Measurements from ENCODE around the gene ZBED6.

The ZBED6 gene

GRCh38 chr1:203795441-203796235 lies at the start of gene ZBED6, which contains the start of gene ZC3H11A:
ZBED6 (plus strand) TSS chr1:203795623; CDS start chr1:203797523, 1,900 bp downstream.
ZC3H11A (plus strand) TSS chr1:203795623; CDS start chr1:203817071, 21,448 bp downstream.
- ATAC-seq = peak; percentile 98
- no peak for TF ChIP-seq TOX (CRISPR knock-in tag; IDR thresholded peaks at IDR 0.05; ENCODE audit: borderline replicate concordance)
- TF ChIP-seq TSHZ2 (CRISPR knock-in tag; IDR thresholded peaks at IDR 0.05) = no peak
- TF ChIP-seq, protein P1, sequence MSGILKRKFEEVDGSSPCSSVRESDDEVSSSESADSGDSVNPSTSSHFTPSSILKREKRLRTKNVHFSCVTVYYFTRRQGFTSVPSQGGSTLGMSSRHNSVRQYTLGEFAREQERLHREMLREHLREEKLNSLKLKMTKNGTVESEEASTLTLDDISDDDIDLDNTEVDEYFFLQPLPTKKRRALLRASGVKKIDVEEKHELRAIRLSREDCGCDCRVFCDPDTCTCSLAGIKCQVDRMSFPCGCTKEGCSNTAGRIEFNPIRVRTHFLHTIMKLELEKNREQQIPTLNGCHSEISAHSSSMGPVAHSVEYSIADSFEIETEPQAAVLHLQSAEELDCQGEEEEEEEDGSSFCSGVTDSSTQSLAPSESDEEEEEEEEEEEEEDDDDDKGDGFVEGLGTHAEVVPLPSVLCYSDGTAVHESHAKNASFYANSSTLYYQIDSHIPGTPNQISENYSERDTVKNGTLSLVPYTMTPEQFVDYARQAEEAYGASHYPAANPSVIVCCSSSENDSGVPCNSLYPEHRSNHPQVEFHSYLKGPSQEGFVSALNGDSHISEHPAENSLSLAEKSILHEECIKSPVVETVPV (CRISPR knock-in tag; IDR thresholded peaks at IDR 0.05) = no peak
- TF ChIP-seq GLIS3 (CRISPR knock-in tag; IDR thresholded peaks at IDR 0.05) = no peak
- TF ChIP-seq BACH2 (CRISPR knock-in tag; IDR thresholded peaks at IDR 0.05; ENCODE audit: borderline replicate concordance) = no peak
- TF ChIP-seq ZFP30 (CRISPR knock-in tag; IDR thresholded peaks at IDR 0.05) = no peak
- TF ChIP-seq, protein P2, sequence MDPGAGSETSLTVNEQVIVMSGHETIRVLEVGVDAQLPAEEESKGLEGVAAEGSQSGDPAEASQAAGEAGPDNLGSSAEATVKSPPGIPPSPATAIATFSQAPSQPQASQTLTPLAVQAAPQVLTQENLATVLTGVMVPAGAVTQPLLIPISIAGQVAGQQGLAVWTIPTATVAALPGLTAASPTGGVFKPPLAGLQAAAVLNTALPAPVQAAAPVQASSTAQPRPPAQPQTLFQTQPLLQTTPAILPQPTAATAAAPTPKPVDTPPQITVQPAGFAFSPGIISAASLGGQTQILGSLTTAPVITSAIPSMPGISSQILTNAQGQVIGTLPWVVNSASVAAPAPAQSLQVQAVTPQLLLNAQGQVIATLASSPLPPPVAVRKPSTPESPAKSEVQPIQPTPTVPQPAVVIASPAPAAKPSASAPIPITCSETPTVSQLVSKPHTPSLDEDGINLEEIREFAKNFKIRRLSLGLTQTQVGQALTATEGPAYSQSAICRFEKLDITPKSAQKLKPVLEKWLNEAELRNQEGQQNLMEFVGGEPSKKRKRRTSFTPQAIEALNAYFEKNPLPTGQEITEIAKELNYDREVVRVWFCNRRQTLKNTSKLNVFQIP (CRISPR knock-in tag; IDR thresholded peaks at IDR 0.05; ENCODE audit: borderline replicate concordance, low read depth) = no peak
- TF ChIP-seq ESRRG (CRISPR knock-in tag; IDR thresholded peaks at IDR 0.05) = no peak
- TF ChIP-seq ZFP3 (CRISPR knock-in tag; IDR thresholded peaks at IDR 0.05) = no peak
- TF ChIP-seq ISL1 (CRISPR knock-in tag; IDR thresholded peaks at IDR 0.05) = no peak
- TF ChIP-seq OSR1 (CRISPR knock-in tag; IDR thresholded peaks at IDR 0.05) = no peak; the same call in 1 of the 2 replicates
- no peak for TF ChIP-seq PATZ1 (CRISPR knock-in tag; IDR thresholded peaks at IDR 0.05; ENCODE audit: borderline replicate concordance)
- TF ChIP-seq ZNF565 (CRISPR knock-in tag; conservative IDR thresholded peaks at IDR 0.05; ENCODE audit: low read depth) = no peak
- no peak for TF ChIP-seq TCF4 (CRISPR knock-in tag; IDR thresholded peaks at IDR 0.05; ENCODE audit: borderline replicate concordance)
- TF ChIP-seq SNAI2 (CRISPR knock-in tag; IDR thresholded peaks at IDR 0.05) = no peak

- ATAC-seq = no peak; the same call in 2 of the 3 replicates
- TF ChIP-seq TOX (CRISPR knock-in tag; IDR thresholded peaks at IDR 0.05; ENCODE audit: borderline replicate concordance) (no peak), RARB (CRISPR knock-in tag; IDR thresholded peaks at IDR 0.05) (no peak), TSHZ2 (CRISPR knock-in tag; IDR thresholded peaks at IDR 0.05) (no peak), ZFP3 (CRISPR knock-in tag; IDR thresholded peaks at IDR 0.05) (no peak), SNAI2 (CRISPR knock-in tag; IDR thresholded peaks at IDR 0.05) (no peak), ZNF70 (CRISPR knock-in tag; IDR thresholded peaks at IDR 0.05) (no peak), ESRRG (CRISPR knock-in tag; IDR thresholded peaks at IDR 0.05) (no peak)
- TF ChIP-seq, protein P2 (CRISPR knock-in tag; IDR thresholded peaks at IDR 0.05; ENCODE audit: borderline replicate concordance, low read depth) = no peak
These were observed 49.1 kb upstream of the ZBED6 start for GRCh38 chr1:203746281-203746680.
